ENCODE measurements around the gene RSBN1.
"Not testable (repeated sequence)": the region's sequence is repeated elsewhere in the genome, so short reads cannot be mapped to it uniquely, and the experiment has no call there.

RSBN1 gene

DNA sequence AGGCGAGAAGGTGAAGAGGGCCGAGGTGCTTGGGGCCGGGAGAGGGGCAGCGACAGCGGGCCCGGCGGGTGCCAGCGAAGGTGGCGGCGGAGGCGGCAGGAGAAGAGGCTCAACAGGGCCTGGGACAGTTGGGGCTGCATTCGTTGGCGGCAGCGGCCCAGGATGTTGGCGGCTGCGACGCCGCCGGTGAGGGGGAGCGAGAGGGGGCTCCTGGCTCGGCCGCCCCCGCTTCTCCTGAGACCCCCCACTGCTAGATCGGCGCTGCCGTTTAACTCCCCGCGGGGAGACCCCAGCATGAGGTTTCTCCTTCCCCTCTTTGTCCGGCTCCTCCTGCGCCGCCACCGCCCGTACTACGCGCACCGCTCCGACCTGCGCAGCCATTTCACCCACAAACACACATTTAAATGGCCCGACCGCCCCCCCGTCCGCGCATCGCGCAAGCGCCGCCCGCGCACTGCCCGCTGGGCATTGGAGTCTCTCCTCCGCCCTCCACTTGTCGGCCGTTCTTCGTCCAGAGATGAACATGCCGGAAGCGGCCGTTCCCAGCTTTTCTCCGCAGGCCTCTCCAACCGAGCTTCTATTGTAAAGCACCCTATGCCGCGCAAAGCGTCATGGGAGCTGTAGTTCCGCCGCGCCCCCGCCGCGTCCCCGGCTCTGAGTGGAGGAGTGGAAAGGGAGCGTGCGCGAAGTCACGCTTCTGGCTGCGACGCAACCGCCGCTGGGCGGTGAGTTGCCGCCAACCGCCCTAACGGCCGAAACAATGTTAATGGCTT, at the start of gene RSBN1:
Gene RSBN1 (minus strand): TSS at position 589 of the 773 bp plus-strand sequence. CDS start 64 bp downstream, at position 525.
- DNase-seq, result peak; percentile 83

DNA sequence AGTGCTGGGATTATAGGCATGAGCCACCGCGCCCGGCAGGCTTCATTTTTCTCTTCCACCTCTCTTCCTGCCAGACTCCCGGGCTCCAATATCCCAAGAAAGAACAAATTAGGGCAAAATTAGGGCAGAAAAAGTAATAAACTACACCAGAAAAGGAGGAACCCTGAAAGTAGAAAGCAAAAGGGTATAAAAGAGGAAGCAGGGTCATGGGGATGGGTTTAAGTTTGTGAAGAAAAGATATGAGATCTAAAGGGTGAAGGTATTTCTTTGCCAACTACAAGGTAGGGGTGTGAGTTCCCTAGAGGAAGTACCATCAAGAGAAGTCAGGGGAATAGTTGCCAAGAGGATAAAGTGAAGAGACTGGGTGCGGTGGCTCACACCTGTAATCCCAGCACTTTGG, 49.4 kb upstream of the RSBN1 start:
- no peak for DNase-seq

DNA sequence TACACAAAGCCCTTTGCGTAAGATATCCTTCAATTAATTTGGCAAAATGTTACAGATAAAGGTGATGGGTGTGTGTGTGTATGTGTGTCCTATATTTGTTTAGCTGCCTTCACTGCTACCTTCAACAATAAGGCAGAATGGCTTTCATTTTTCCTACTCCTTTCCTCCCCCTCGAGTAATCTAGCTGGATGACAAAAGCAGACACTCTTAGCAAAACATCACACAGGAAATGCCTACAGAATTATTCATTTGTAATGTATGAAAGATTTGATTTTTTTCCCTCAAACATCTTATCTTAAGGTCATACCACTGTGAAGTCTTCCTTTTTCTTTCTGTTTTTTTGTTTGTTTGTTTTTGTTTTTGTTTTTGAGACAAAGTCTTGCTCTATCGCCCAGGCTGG, 48.6 kb upstream of the RSBN1 start:
- no peak for DNase-seq

DNA sequence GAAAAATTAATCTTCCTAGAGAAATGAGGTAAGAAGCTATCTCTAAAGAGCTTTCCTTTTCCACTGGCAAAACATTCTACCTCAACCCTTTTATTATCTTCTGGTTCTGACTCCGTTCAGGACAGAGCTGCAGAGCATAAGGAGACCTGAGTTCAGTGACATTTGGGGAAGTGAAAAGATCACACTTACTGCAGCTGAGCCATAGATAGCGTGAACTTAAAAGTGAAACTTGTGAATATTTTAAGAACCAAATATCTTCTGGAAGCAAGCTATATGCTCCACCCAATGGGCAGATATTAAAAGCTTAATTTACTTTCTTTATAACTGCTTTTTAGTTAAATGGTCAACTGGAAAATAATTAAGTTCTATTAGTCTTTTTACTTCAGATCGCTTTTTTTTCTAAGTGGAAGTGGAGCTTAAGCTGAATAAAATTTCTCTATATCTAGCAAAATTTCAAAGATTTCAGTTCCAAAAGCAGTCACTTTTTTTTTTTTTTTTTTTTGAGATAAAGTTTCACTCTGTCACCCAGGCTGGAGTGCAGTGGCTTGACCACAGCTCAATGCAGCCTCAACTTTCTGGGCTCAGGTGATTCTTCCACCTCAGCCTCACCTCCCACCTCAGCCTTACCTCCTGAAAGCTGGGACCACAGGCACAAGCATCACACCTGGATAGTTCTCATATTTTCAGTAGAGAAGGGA, 47.4 kb upstream of the RSBN1 start:
- no peak for DNase-seq

DNA sequence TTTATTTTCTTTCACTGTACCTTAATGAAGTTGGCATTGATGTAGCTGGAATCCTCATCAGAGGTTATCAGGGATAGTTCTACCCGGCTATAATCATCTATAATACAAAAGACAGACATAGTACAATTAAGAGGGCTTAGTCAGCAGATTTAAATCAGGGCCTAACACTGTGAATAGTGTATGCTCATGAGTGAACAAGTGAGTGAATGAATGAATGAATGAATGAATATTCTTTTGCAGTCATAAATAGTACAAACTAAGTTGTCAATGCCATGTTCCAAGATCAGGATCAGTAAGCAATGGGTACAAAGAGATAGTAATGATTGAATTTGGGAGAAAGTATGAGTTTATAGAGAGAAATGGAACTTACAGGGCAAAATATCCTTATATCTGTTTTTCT, 46.7 kb upstream of the RSBN1 start:
- DNase-seq, result no peak

DNA sequence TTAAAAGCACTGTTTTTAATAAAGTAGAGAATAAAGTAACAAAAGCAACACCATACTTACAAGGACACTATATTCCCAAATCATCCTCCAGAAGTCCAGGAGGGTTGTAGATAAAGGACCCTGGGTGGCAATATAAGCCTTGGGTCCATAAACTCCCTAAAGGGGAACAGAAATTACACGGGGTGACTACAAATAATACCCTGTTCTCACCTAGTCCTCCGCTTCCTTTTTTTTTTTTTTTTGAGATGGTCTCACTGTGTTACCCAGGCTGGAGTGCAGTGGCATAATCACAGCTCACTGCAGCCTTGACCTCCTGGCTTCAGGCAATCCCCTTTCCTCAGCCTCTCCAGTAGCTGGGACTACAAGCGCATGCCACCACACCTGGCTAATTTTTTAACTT, 46.1 kb upstream of the RSBN1 start:
- DNase-seq, result no peak

DNA sequence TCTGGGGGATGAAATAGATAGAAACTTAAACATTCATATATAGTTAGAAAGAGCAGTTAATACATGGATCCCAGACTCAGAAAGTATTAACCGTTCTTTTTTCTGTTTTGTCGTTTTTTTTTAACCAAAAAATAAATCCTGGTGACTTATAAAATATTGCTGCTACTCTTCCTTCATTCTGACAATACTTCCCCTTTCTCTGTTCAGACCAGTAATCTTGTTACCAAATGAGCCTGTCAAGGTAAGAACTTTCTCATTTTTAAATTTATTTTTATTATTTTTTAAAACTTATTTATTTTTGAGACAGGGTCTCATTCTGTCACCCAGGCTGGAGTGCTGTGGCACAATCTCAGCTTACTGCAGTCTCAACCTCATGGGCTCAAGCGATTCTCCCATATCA, 45.5 kb upstream of the RSBN1 start:
- DNase-seq, result no peak

DNA sequence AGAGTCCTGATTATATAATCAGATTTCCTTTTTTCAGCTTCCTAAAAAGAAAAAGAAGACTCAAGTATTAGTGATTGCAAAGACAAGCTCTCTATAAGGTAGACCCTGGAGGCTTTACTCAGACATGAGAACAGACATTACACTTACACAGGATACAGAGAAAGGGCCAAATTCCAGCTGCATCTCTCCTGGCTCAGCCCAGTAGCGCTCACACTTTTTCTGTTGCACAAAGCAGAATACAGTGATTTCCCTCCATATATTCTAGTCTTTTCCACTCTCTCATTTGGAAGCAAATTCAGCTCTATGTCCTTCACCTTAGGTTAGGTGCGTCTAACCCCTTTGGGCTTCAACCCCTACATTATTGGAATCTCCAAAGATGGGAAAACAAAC, 44.1 kb upstream of the RSBN1 start:
- no peak for DNase-seq

DNA sequence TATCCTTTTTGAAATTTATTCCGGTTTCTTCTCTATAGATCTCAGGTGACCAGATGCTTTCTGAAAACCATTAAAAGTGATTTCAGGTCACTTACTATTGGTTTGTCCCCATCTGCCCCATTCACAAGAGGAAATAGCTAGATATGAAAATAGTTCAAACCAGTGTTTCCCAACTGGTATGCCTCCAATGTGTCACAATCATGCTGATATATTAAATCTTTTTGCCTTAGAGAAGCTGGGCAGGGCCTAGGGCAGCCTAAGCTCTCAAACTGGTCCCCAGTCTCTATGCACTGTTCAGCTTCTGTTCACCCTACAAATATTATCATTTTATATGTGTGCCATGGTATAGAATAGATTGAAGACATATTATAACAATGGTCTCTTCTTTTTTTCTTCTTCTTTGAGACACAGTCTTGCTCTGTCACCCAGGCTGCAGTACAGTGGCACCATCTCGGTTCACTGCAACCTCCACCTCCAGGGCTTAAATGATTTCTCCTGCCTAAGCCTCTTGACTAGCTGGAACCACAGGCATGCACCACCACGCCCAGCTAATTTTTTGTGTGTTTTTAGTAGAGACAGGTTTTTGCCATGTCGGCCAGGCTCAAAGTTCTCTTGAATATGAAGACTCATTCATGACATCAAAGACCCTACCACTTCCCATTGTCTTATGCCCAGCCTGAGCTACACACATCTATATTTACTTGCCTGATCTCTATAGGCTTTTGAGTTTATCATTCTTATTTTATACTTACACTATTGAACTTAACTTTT, 43.5 kb upstream of the RSBN1 start:
- no peak for DNase-seq

DNA sequence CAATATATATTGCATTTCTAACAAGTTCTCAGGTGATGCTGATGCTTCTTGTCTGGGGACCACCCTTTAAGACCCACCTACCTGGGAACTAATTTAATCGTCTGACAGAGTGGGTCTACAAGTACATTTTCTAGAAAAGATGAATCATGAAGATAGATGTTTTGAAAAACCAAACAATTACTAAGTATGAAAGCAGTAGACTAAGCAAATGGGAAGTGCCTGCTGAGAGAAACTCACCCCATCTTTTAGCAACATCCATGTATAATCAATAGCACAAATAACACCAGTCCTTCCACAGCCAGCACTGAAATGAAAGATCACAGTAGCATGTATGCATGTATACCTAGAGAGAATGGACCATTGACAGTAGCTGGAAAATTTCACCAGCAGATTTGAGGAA, 42.0 kb upstream of the RSBN1 start:
- DNase-seq, result no peak

DNA sequence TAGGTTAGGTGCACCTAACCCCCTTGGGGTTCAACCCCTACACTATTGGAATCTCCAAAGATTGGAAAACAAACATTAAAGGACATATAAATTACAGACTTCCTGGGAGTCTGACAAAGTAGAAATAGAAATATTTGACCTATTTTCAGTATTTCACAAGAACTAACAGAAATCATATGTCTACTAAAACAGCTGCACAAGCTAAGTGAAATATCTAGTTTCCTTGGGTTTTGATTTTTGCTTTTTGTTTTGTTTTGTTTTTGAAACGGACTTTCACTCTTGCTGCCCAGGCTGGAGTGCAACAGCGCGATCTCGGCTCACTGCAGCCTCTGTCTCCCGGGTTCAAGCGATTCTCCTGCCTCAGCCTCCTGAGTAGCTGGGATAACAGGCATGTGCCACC, 40.4 kb upstream of the RSBN1 start:
- DNase-seq, result not testable (repeated sequence)

DNA sequence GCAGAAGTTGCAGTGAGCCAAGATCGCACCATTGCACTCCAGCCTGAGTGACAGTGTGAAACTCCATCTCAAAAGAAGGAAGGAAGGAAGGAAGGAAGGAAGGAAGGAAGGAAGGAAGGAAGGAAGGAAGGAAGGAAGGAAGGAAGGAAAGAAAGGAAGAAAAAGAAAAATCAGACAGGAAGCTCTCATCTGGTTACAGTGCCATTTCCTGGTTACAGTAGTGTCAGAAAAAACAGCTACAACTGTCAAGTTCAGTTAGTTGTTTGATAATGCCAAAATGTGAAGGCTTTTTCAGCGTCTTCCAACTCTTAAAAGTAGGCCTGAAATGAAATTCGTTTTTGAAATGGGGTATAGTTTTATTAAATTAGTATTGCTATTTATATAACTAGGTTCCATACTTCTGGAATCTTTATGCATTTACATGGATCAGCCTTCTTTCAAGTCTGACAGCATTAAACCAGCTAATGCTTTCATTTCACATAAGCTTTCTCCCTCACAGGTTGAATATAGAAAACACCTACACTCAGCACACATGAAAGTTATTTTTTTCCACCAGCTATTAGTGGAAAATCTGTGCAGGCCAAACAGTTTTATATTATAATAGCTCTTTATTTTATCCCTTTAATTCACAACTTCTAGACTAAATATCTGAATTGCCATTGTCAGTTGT, 38.0 kb upstream of the RSBN1 start:
- DNase-seq, result no peak

DNA sequence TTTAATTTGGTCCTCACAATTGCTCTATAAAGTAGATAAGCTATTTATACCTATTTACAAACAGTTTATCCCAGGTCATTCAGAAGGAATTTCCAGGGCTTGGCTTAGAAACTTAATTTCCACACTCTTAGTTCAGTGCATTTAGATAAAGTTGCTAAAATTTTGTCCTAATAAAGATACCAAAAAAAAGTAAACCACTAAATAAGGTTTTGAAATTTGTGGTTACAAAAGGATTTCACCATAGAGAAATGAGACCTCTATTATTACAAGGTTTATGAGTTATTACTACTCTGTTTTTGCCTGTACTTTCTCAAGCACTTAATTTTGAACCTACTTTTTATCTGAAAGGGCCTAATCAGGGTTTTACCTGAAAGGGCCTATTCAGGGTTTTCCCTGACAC, 36.8 kb upstream of the RSBN1 start:
- DNase-seq, result no peak

DNA sequence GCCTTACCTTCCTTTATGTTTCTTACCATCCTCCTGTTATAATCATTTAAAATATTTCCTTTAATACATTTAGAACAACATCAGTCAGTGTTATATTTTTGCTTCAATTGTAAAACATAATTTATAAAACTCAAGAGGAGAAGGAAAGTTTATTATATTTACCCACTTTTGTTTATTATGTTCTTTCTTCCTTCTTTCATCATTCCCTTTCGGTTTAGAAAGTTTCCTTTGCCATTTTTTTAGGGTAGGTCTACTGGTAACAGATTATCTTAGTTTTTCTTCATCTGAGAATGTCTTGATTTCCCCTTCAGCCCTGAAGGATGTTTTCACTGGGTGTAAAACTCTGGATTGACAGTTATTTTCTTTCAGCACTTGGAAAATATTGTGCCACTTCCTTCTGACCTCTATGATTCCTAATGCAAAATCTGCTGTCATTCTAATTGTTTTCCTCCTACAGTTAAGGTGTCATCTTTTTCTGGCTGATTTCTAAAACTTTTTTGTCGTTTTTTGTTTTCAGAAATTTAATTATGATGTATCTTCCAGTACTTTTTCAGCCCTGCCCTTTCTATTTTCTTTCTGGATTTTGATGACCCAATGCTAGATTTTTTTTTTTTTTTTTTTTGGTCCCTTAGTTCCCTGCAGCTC, 34.2 kb upstream of the RSBN1 start:
- DNase-seq, result no peak

DNA sequence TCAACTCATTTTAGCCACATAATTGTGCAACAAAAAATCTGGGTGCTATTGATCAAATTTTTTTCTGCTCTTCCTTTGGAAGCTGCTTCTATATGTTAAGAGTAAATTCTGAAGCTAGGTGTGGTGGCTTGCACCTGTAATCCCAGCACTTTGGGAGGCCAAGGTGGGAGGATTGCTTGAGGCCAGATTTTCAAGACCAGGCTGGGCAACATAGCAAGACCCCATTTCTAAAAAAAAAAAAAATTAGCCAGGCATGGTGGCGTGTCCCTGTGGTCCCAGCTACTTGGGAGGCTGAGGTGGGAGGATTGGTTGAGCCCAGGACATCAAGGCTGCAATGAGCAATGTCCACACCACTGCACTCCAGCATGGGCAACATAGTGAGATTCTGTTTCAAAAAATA, 24.3 kb upstream of the RSBN1 start:
- no peak for DNase-seq

DNA sequence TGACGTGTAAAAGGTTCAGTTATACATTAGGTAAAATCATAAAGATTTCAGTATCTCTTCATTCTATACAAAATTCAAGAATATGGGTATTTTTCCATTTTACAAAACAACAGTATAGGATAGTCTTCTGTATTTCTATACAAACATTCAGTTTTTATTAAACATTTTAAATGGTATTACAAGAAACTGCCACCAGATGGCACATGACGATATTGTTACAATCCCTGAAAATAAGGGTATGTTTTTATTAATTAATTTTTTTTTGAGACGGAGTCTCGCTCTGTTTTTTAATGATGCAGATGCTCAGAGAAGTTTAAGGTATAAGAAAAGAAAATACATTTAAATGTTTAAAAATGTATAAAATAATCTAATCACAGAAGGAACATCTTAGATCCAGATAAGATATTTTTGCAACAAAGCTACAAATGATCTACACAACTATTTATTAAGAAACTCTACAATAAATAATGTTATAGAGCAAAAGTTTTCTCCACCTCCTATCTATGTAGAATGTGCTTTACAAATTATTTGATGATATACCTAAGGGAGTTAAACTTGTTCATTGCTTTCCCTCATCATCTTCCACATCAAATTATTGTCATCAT, 23.5 kb upstream of the RSBN1 start:
- no peak for DNase-seq

DNA sequence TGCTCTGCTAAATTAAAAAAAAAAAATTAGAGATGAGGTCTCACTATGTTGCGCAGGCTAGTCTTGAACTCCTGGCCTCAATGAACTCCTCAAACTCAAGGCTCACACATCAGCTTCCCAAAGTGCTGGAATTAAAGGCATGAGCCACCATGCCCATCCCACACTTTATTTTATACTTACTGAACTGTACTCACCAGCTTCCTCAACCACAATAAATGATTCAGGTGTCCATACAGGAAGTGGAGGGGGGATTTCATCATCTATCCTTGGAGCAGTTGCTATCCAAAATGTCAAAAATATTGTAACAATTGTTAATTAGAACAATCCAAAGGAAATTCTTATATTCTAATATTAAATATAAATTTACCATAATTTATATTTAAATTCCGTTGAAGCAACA, 22.4 kb upstream of the RSBN1 start:
- no peak for DNase-seq

DNA sequence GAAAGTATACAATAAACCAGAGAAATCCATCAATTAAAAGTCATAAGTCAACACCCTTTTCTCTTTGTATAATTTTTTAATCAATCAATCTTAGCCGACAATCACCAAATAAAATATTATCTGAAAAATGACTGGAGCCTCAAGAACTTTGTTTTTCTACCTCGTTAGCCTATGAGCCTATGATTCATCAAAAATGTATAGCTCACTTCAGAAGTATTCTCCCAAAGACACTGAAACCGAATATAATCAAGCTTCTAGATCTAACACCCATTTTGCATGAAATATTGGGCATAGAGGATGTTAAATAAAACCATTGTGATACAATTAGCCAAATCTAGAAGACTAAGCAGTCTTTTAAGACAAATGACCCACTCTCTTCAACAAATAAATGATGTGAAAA, 17.8 kb upstream of the RSBN1 start:
- no peak for DNase-seq

DNA sequence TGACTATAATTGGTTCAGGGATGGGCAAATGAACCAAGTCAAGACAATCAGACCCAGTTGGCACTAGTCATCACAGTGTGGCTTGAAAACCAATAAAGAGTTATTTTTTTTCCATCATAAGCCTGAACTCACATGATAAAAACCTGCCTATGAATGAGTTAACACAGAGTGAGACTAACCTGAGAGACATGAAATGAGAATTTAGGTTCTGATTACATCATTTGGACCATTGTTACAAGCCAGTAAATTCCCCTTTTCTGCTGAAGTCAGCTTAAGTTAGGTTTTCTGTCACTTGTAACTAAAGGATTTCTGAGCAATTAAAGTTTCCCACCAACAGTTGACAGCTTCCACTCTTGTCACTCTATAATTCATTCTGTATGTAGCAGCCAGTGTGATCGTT, 9.6 kb upstream of the RSBN1 start:
- no peak for DNase-seq

DNA sequence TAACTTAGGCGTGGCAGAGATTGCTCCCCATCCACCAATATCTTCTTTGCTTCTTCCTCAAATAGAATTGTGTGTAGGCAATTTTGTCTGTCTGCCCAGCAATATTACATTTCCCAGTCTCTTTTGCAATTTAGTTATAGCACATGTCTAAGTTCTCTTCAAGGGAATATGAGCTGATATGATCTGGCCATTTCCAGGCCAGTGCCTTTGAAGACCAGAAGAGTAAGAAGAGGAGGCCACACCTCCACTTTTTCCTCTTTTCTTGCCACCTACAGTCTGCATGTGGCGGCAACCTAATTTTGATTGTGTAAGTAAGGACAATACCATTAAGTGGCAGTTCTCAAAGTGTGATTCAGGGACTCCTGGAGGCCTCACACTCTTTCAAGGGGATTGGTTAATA, 6.3 kb upstream of the RSBN1 start:
- DNase-seq, result no peak

DNA sequence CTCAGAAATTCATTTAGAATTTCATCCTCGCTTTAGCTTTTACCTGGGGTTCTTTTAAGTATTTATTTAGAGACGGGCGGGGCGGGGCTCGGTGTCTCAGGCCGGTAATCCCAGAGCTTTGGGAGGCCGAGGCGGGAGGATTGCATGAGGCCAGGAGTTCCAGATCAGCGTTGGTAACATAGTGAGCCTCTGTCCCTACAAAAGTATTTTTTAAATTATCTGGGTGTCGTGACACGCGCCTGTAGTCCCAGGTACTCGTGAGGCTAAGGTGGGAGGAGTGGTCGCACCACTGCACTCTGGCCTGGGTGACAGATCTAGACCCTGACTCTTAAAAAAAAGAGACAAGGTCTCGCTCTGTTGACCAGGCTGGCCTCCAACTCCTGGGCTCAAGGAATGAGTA, 942 bp upstream of the RSBN1 start:
- no peak for DNase-seq

DNA sequence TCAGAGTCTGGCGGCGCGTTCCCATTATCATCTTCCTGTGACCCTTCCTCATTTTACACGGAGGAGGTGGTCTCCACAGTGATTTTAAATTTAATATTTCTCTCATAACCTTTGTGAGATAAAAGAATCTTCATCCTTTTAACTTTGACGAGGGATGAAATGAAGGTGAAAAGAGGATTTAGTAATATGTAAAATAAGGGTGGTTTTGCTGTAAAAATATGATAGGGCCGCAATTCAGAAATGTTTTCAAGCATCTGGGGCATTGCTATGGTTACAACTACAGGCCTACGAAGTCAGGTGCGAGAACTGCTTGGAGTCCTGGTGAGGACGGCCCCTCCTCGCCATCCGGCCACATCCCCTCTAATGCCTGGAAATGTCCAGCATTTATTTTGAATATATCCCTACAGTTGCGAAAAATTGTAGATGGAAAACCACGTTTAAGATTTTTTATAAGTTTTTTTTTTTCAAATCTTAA, 422 bp upstream of the RSBN1 start:
- DNase-seq, result no peak
